Muscle of back (tissue), 11 donors: Measurements from ENCODE around the gene MUC2. TPM values are rescaled to one million over a fixed set of nuclear protein-coding genes. Genes with fewer than 3 reads are reported as not detected.

ENCODE experiments used
- DNase-seq, 3 donors: peaks; one replicate each; pipeline versions ENCODE4 v3.0.0 to v3.0.0-alpha.2; 2013
- polyA plus RNA-seq, 10 donors: library from polyadenylated mRNA; unstranded; fragments of 120-200 nt; gene quantifications; one replicate each; pipeline ENCODE4 v1.2.1, GENCODE V29; 2013; ENCODE audit not compliant: insufficient read length in 10 of 10

The MUC2 gene
- polyA plus RNA-seq, 10 donors: 0.01 to 0.09 (median 0.03) TPM; not detected in 3

- DNase-seq: no peak
Measured at GRCh38 chr11:1118755-1119603, 44.3 kb downstream of the MUC2 start.

GRCh38 chr11:1119604-1120146 is 45.0 kb downstream of the MUC2 start:
- DNase-seq: no peak

GRCh38 chr11:1120532-1121330 is 46.1 kb downstream of the MUC2 start:
- no peak for DNase-seq

- DNase-seq: no peak
Measured at GRCh38 chr11:1121331-1121812, 46.7 kb downstream of the MUC2 start.

- DNase-seq: no peak
Measured at GRCh38 chr11:1121813-1122663, 47.4 kb downstream of the MUC2 start.

GRCh38 chr11:1122664-1123002 is 48.0 kb downstream of the MUC2 start:
- DNase-seq: no peak

- DNase-seq: no peak
Measured at GRCh38 chr11:1123970-1124369, 49.3 kb downstream of the MUC2 start.

Other genes starting within 250 kb of the MUC2 start
- 10 to 100 TPM in 6 of 10 donors, 1 to 10 TPM in 4; 8.2 to 16.0 (median 10.9) TPM for gene CRACR2B, start 247.0 kb upstream of the MUC2 start, polyA plus RNA-seq
- 100 to 1,000 TPM; 113 to 161 (median 135) TPM for gene CD151, start 241.9 kb upstream of the MUC2 start, polyA plus RNA-seq
- gene POLR2L, start 232.3 kb upstream of the MUC2 start, polyA plus RNA-seq: 100 to 1,000 TPM in 6 of 10 donors, 10 to 100 TPM in 4; 69.6 to 159 (median 104) TPM
- gene TSPAN4, start 232.0 kb upstream of the MUC2 start, polyA plus RNA-seq: 10 to 100 TPM; 41.1 to 72.2 (median 49.6) TPM
- gene CHID1, start 164.1 kb upstream of the MUC2 start, polyA plus RNA-seq: 10 to 100 TPM; 53.2 to 82.8 (median 64.0) TPM
- 10 to 100 TPM; 40.5 to 62.5 (median 49.2) TPM for gene AP2A2, start 149.0 kb upstream of the MUC2 start, polyA plus RNA-seq
- gene MUC6, start 38.2 kb upstream of the MUC2 start, polyA plus RNA-seq: under 1 TPM; 0.08 to 0.46 (median 0.34) TPM
- under 1 TPM in 3 of 10 donors, not detected in 7; 0.01 to 0.39 (median 0.22) TPM for gene MUC5AC, start 83.1 kb downstream of the MUC2 start, polyA plus RNA-seq
- under 1 TPM in 8 of 10 donors, not detected in 2; 0.01 to 0.36 (median 0.03) TPM for gene MUC5B, start 148.2 kb downstream of the MUC2 start, polyA plus RNA-seq
- 10 to 100 TPM; 21.0 to 30.5 (median 23.6) TPM for gene TOLLIP, start 234.8 kb downstream of the MUC2 start, polyA plus RNA-seq